Neutrophil (primary cell): Measurements from ENCODE around the gene OR4D9.
A peak's percentile ranks its signal among the peaks of the same experiment; 100 is the strongest.
"Not testable (repeated sequence)": the region's sequence is repeated elsewhere in the genome, so short reads cannot be mapped to it uniquely, and the experiment has no call there.

Experiments used
- H3K27ac ChIP-seq: fragments of 200-600 bp; sonication (generic); 2 replicates; pipeline ENCODE4 v1.5.1; 2016; ENCODE audit warnings: mild to moderate bottlenecking, moderate library complexity
- H3K27me3 ChIP-seq: fragments of 200-600 bp; sonication (generic); 2 replicates; pipeline ENCODE4 v1.6.0; 2016; ENCODE audit warnings: mild to moderate bottlenecking
- H3K36me3 ChIP-seq: fragments of 200-600 bp; sonication (generic); 2 replicates; pipeline ENCODE4 v1.5.1; 2017
- H3K4me1 ChIP-seq, 2 experiments: fragments of 200-600 bp in 1 of 2; sonication (generic) in 1 of 2; 1 replicate in 1 of 2; 2 replicates in 1 of 2; pipeline versions ENCODE4 v1.5.1 to v1.6.1; 2013 to 2016; ENCODE audit warnings: low read depth in 1 of 2, low read length in 1 of 2, mild to moderate bottlenecking in 1 of 2, moderate library complexity in 1 of 2; ENCODE audit not compliant: control insufficient read depth in 1 of 2, insufficient read depth in 1 of 2
- H3K4me3 ChIP-seq, 2 experiments: fragments of 200-600 bp in 1 of 2; sonication (generic) in 1 of 2; 1 replicate in 1 of 2; 2 replicates in 1 of 2; pipeline ENCODE4 v1.5.1; 2013 to 2016; ENCODE audit warnings: low read depth in 1 of 2, low read length in 1 of 2, mild to moderate bottlenecking in 1 of 2, moderate library complexity in 1 of 2
- H3K9me3 ChIP-seq: fragments of 200-600 bp; sonication (generic); 2 replicates; pipeline ENCODE4 v1.5.1; 2016
- CTCF ChIP-seq: fragments of 200-600 bp; sonication (generic); IDR thresholded peaks from 2 replicates; pipeline ENCODE4 v1.5.1; 2016; ENCODE audit warnings: antibody characterized with exemption

The OR4D9 gene

GRCh38 chr11:59544869-59545178 is 33.5 kb downstream of the OR4D9 start:
- H3K27ac ChIP-seq: no peak overlapping the region
- peaks cover 3 to 4% of the 10 kb centered on the region in 2 experiments for H3K4me1 ChIP-seq
- no peaks in the 10 kb centered on the region for H3K9me3 ChIP-seq
- TF ChIP-seq CTCF: no peak
- peaks cover 10% of the 10 kb centered on the region for H3K27me3 ChIP-seq
- no peak overlapping the region for H3K4me3 ChIP-seq
- no peaks in the 10 kb centered on the region for H3K36me3 ChIP-seq

- Histone ChIP-seq H3K4me3 (no peak overlapping the region), H3K36me3 (no peaks in the 10 kb centered on the region), H3K27ac (no peak overlapping the region), H3K4me1 (peaks cover 8 to 10% of the 10 kb centered on the region in 2 experiments), H3K27me3 (peaks cover 16% of the 10 kb centered on the region), H3K9me3 (no peaks in the 10 kb centered on the region)
- TF ChIP-seq CTCF: no peak
These were observed 34.1 kb downstream of the OR4D9 start for GRCh38 chr11:59545179-59546020.

DNA sequence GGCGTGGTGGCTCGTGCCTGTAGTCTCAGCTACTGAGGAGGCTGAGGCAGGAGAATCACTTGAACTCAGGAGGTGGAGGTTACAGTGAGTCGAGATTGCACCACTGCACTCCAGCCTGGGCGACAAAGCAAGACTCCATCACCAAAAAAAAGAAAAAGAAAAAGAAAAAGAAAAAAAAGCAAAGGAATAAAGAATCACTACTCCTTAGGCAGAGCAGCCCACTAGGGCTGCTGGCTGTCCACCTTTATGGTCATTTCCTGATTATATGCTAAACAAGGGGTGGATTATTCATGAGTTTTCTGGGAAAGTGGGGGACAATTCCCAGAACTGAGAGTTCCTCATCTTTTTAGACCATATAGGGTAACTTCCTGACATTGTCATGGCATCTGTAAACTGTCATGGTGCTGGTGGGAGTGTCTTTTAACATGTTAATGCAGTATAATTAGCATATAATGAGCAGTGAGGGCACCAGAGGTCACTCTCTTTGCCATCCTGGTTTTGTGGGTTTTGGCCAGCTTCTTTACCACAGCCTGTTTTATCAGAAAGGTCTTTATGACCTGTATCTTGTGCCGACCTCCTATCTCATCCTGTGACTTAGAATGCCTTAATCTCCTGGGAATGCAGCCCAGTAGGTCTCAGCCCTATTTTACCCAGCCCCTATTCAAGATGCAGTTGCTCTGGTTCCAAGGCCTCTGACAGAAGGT is 36.4 kb downstream of the OR4D9 start:
- H3K27me3 ChIP-seq: peaks cover 39% of the 10 kb centered on the region
- not testable (repeated sequence) for H3K4me3 ChIP-seq, H3K27ac ChIP-seq, H3K9me3 ChIP-seq, H3K36me3 ChIP-seq
- H3K4me1 ChIP-seq: peaks cover 24% of the 10 kb centered on the region in 2 experiments

GRCh38 chr11:59548309-59548656 is 36.9 kb downstream of the OR4D9 start:
- Histone ChIP-seq H3K4me1 (peaks cover 24% of the 10 kb centered on the region in 2 experiments), H3K27ac (no peak overlapping the region), H3K4me3 (no peak overlapping the region), H3K9me3 (no peaks in the 10 kb centered on the region), H3K36me3 (no peaks in the 10 kb centered on the region), H3K27me3 (peaks cover 44% of the 10 kb centered on the region)
- TF ChIP-seq CTCF: no peak

DNA sequence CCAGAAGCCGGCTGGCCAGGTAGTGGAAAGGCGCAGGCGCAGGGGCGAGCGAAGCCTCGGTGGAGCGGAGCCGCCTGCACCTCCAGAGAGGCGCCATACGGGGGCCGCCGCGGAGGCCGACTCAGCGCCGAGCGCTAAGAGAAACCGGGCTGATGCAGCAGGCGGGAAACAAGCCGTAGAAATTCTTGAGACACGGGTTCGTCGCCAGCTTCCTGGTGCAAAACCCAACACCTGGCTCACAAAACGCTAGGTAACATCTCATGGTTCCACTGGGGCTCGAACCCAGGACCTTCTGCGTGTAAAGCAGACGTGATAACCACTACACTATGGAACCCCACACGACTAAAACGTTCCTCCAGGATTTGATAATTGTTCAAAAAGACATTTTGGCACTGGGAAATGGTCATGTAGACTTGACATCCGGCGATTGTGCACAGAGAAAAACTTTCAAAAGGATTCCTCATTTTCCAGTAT is 39.1 kb downstream of the OR4D9 start:
- peak overlapping the region; percentile 50 to 56 for H3K4me3 ChIP-seq

More for the DNA sequence above, 39.1 kb downstream of the OR4D9 start:
- Histone ChIP-seq H3K27ac (no peak overlapping the region), H3K9me3 (no peaks in the 10 kb centered on the region), H3K4me1 (peaks cover 24% of the 10 kb centered on the region in 2 experiments), H3K27me3 (peaks cover 66% of the 10 kb centered on the region), H3K36me3 (no peaks in the 10 kb centered on the region)
- TF ChIP-seq CTCF: no peak
